ENCODE results near the gene CILP2.

DNA sequence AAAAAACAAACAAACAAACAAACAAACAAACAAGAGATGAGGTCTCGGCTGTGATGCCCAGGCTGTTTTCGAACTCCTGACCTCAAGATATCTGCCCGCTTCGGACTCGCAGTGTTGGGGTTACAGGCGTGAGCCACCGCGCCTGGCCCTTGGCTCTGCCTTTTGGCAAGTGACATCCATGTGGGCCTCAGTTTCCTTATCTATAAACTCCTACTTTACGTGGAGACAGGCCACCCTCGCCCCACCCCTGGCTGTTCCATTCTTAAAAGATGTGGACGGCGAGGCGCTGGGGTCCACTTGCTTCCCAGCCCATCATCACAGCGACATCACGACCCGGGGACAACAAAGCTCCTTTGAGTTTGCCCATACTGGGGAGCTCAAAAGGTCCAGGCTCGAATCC is 24.4 kb upstream of the CILP2 start:
- TF ChIP-seq, protein P1, sequence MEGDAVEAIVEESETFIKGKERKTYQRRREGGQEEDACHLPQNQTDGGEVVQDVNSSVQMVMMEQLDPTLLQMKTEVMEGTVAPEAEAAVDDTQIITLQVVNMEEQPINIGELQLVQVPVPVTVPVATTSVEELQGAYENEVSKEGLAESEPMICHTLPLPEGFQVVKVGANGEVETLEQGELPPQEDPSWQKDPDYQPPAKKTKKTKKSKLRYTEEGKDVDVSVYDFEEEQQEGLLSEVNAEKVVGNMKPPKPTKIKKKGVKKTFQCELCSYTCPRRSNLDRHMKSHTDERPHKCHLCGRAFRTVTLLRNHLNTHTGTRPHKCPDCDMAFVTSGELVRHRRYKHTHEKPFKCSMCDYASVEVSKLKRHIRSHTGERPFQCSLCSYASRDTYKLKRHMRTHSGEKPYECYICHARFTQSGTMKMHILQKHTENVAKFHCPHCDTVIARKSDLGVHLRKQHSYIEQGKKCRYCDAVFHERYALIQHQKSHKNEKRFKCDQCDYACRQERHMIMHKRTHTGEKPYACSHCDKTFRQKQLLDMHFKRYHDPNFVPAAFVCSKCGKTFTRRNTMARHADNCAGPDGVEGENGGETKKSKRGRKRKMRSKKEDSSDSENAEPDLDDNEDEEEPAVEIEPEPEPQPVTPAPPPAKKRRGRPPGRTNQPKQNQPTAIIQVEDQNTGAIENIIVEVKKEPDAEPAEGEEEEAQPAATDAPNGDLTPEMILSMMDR (IDR thresholded peaks at IDR 0.05) = no peak
- TF ChIP-seq POLR2A (IDR thresholded peaks at IDR 0.05) = no peak

Measured in body of pancreas (tissue), 4 donors.